HEK293 (cell line): Measurements from ENCODE around the gene HSD17B13.

ENCODE experiments used
- CTCF ChIA-PET: fragments of 350-600 bp; formaldehyde crosslinking; extraction: SDS; loops from one replicate; lab custom pipeline; 2021; ENCODE audit warnings: antibody characterized with exemption; lab: Yijun Ruan, JAX
- POLR2A ChIA-PET: fragments of 300-600 bp; formaldehyde crosslinking; extraction: SDS; loops from one replicate; lab custom pipeline; 2020; ENCODE audit warnings: antibody characterized with exemption, inconsistent platforms; lab: Yijun Ruan, JAX
- H3K27ac ChIP-seq: fragments of 200-500 bp; sonication (Bioruptor generic); 2 replicates; pipeline ENCODE4 v1.5.1; 2014; ENCODE audit warnings: low read depth, low read length, control low read depth, inconsistent platforms; ENCODE audit errors: extremely low read depth
- H3K36me3 ChIP-seq, 2 experiments: fragments of 200-500 bp in 1 of 2; sonication (Bioruptor generic) in 1 of 2; 1 replicate in 1 of 2; 2 replicates in 1 of 2; pipeline ENCODE4 v1.5.1; 2014 to 2017; ENCODE audit warnings: inconsistent platforms in 2 of 2, low read length in 2 of 2; ENCODE audit not compliant: control insufficient read depth in 2 of 2, insufficient read depth in 1 of 2
- H3K4me1 ChIP-seq: fragments of 200-500 bp; sonication (Bioruptor generic); 2 replicates; pipeline ENCODE4 v1.5.1; 2014; ENCODE audit warnings: mild to moderate bottlenecking, low read length, inconsistent platforms; ENCODE audit not compliant: control insufficient read depth, insufficient read depth
- H3K4me3 ChIP-seq: 2 replicates; pipeline ENCODE4 v1.5.1; 2011; ENCODE audit warnings: low read depth, mild to moderate bottlenecking, control low read depth, low read length, moderate library complexity
- H3K9me3 ChIP-seq: fragments of 200-500 bp; sonication (Bioruptor generic); 2 replicates; pipeline ENCODE4 v1.5.1; 2014; ENCODE audit warnings: low read depth, low read length, inconsistent platforms; ENCODE audit not compliant: control insufficient read depth, insufficient read depth
- ATF2 ChIP-seq: fragments of 450-650 bp; formaldehyde crosslinking; IDR thresholded peaks from 2 replicates; pipeline ENCODE4 v1.5.1; 2016; ENCODE audit warnings: missing biosample characterization, missing genetic modification characterization, low read depth
- GLI4 ChIP-seq: fragments of 450-650 bp; formaldehyde crosslinking; IDR thresholded peaks from 2 replicates; pipeline ENCODE4 v1.5.1; 2016; ENCODE audit warnings: missing biosample characterization, missing genetic modification characterization
- KLF10 ChIP-seq: fragments of 450-650 bp; IDR thresholded peaks from 2 replicates; pipeline ENCODE4 v1.5.1; 2018; ENCODE audit warnings: missing biosample characterization, mild to moderate bottlenecking, missing genetic modification characterization
- KLF8 ChIP-seq: fragments of 450-650 bp; formaldehyde crosslinking; IDR thresholded peaks from 2 replicates; pipeline ENCODE4 v1.5.1; 2016; ENCODE audit warnings: missing biosample characterization, missing genetic modification characterization
- SETDB1 ChIP-seq: IDR thresholded peaks from one replicate; pipeline ENCODE4 v1.6.1; 2017; ENCODE audit warnings: mild to moderate bottlenecking, low read length, moderate library complexity, mixed read lengths; ENCODE audit not compliant: insufficient read length
- TSHZ1 ChIP-seq: fragments of 450-650 bp; formaldehyde crosslinking; IDR thresholded peaks from 2 replicates; pipeline ENCODE4 v1.5.1; 2016; ENCODE audit warnings: missing biosample characterization, missing genetic modification characterization, borderline replicate concordance
- ZBTB6 ChIP-seq: fragments of 450-650 bp; formaldehyde crosslinking; IDR thresholded peaks from 2 replicates; pipeline ENCODE4 v1.5.1; 2017; ENCODE audit warnings: missing biosample characterization, missing genetic modification characterization
- ZFHX2 ChIP-seq: fragments of 450-650 bp; formaldehyde crosslinking; conservative IDR thresholded peaks from 2 replicates; pipeline ENCODE4 v1.5.1; 2016; ENCODE audit warnings: missing biosample characterization, missing genetic modification characterization
- ZFP3 ChIP-seq: fragments of 450-650 bp; formaldehyde crosslinking; IDR thresholded peaks from 2 replicates; pipeline ENCODE4 v1.5.1; 2016; ENCODE audit warnings: low read depth, missing biosample characterization, missing genetic modification characterization
- ZNF10 ChIP-seq: fragments of 450-650 bp; formaldehyde crosslinking; IDR thresholded peaks from 2 replicates; pipeline ENCODE4 v1.5.1; 2017; ENCODE audit warnings: missing biosample characterization, missing genetic modification characterization
- ZNF132 ChIP-seq: fragments of 450-650 bp; formaldehyde crosslinking; IDR thresholded peaks from 2 replicates; pipeline ENCODE4 v1.5.1; 2017; ENCODE audit warnings: missing biosample characterization, missing genetic modification characterization, borderline replicate concordance
- ZNF146 ChIP-seq: fragments of 450-650 bp; formaldehyde crosslinking; IDR thresholded peaks from 2 replicates; pipeline ENCODE4 v1.5.1; 2016; ENCODE audit warnings: missing biosample characterization, missing genetic modification characterization
- ZNF2 ChIP-seq: fragments of 450-650 bp; formaldehyde crosslinking; IDR thresholded peaks from 2 replicates; pipeline ENCODE4 v1.5.1; 2016; ENCODE audit warnings: missing biosample characterization, missing genetic modification characterization
- ZNF214 ChIP-seq: fragments of 450-650 bp; formaldehyde crosslinking; IDR thresholded peaks from 2 replicates; pipeline ENCODE4 v1.5.1; 2017; ENCODE audit warnings: missing biosample characterization, mild to moderate bottlenecking, missing genetic modification characterization, borderline replicate concordance
- ZNF274 ChIP-seq, 2 experiments: fragments of 200-500 bp in 1 of 2; fragments of 450-650 bp in 1 of 2; sonication (Bioruptor generic) in 1 of 2; formaldehyde crosslinking in 1 of 2; IDR thresholded peaks; 2 replicates each; pipeline versions ENCODE4 v1.5.1 to v1.6.1; 2014 to 2016; ENCODE audit warnings: borderline replicate concordance in 1 of 2, inconsistent platforms in 1 of 2, low read length in 1 of 2, missing biosample characterization in 1 of 2, missing genetic modification characterization in 1 of 2
- ZNF311 ChIP-seq: fragments of 450-650 bp; formaldehyde crosslinking; IDR thresholded peaks from 2 replicates; pipeline ENCODE4 v1.5.1; 2017; ENCODE audit warnings: missing biosample characterization, missing genetic modification characterization, borderline replicate concordance
- ZNF37A ChIP-seq: fragments of 450-650 bp; IDR thresholded peaks from 2 replicates; pipeline ENCODE4 v1.5.1; 2018; ENCODE audit warnings: missing biosample characterization, missing genetic modification characterization
- ZNF48 ChIP-seq: fragments of 450-650 bp; formaldehyde crosslinking; IDR thresholded peaks from 2 replicates; pipeline ENCODE4 v1.5.1; 2016; ENCODE audit warnings: missing biosample characterization, missing genetic modification characterization

The HSD17B13 gene

GRCh38 chr4:87268411-87268810, 54.3 kb downstream of the HSD17B13 start (continued):
- TF ChIP-seq KLF8 (tag by site-specific recombination) (no peak), ZNF37A (no peak), TSHZ1 (tag by site-specific recombination) (no peak), ZNF146 (no peak), ZNF274 (IDR thresholded peaks at IDR 0.05; ENCODE audit: low read length) (no peak), ZNF274 (tag by site-specific recombination; IDR thresholded peaks at IDR 0.05; ENCODE audit: borderline replicate concordance) (no peak)

GRCh38 chr4:87266986-87267385, 55.7 kb downstream of the HSD17B13 start:
- ChIA-PET CTCF (no interaction called here), POLR2A (no interaction called here)
- H3K27ac ChIP-seq = no peak overlapping the region
- no peak overlapping the region for H3K4me3 ChIP-seq
- no peaks in the 10 kb centered on the region for H3K9me3 ChIP-seq
- H3K36me3 ChIP-seq = no peaks in the 10 kb centered on the region
- H3K4me1 ChIP-seq = no peaks in the 10 kb centered on the region
- no peak for TF ChIP-seq KLF10
- TF ChIP-seq ZBTB6 (tag by site-specific recombination) = no peak
- TF ChIP-seq ZNF311 (tag by site-specific recombination) = no peak
- no peak for TF ChIP-seq ZFP3 (tag by site-specific recombination)
- no peak for TF ChIP-seq ZFHX2
- TF ChIP-seq ATF2 = no peak
- TF ChIP-seq ZNF214 = no peak
- no peak for TF ChIP-seq ZNF132 (tag by site-specific recombination)
- no peak for TF ChIP-seq GLI4 (tag by site-specific recombination)
- TF ChIP-seq ZNF2 (tag by site-specific recombination) = no peak

- no peaks in the 10 kb centered on the region for H3K36me3 ChIP-seq
- H3K27ac ChIP-seq = no peak overlapping the region
- no peaks in the 10 kb centered on the region for H3K9me3 ChIP-seq
- no peak overlapping the region for H3K4me3 ChIP-seq
- H3K4me1 ChIP-seq = no peaks in the 10 kb centered on the region
- TF ChIP-seq ZNF48 (tag by site-specific recombination) (no peak), SETDB1 (peak; percentile 71), ZNF10 (tag by site-specific recombination) (peak; percentile 59)
- ChIA-PET CTCF (interaction anchor here (2.1 kb wide), 1 partner anchor 112 kb away, joined by 4 read pairs; no protein-coding TSS in a partner anchor), POLR2A (no interaction called here)
Measured at GRCh38 chr4:87262886-87263285, 59.8 kb downstream of the HSD17B13 start.
